GM19240 (cell line): ENCODE data around the gene RPS4Y1.

Experiments used
- DNase-seq: peaks from one replicate; pipeline ENCODE4 v3.0.0; 2011; ENCODE audit warnings: low spot score; ENCODE audit not compliant: insufficient read length

Gene RPS4Y1

DNA sequence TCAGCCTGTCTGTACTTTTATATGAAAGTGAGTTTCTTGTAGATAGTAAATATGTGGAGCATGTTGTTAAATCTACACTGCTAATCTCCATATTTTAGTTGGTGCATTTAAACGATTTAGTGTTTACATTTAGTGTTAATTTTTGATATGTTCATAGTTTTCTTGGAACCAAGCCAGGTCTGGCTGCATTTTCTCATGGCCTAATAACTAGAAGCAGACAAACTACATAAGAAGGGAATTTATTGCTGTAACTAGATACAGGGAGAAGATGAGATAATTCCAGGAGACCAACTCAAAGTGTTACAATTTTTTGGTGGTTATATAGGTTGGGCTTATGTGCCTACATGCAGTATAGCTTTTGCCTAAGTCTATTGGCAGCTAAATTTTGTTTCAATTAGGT lies 32.8 kb downstream of the RPS4Y1 start:
- no peak for DNase-seq

DNA sequence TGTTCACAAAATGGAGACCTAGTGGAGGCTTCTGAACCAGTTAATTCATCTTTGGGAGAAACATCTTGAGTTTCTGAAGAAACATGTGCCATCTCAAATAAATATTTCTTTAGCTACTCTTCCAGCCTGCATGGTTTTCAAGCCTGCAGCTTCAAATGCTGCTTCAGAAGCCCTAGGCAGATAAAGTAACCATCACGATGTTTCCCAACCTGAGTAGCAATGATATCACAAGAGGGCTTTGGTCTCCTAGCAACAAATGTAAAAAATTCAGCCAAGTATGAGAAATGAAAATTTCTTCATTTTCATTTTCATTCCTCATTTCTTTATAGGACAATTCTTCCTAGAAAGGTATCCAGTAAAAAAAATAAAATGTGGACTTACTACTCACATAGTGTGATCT lies 42.2 kb downstream of the RPS4Y1 start:
- DNase-seq, result no peak

DNA sequence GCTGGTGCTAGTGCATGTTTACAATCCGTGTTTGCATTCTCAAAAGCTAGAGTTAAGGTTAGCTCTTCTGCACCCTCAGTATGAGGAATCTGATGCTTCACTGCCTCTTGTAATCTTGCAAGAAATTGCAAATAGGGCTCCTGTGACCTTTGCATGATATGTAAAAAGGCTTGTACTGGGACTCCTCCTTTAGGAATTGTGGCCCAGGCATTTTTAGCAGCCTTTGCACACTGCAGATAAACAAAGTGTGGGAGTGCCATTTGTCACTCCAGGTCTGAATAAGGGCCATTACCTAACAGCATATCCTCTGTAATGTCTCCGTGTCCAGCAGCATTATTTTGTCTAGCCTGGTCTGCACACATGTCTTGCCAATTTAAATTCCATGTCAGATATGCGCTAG lies 44.5 kb downstream of the RPS4Y1 start:
- DNase-seq, result no peak

DNA sequence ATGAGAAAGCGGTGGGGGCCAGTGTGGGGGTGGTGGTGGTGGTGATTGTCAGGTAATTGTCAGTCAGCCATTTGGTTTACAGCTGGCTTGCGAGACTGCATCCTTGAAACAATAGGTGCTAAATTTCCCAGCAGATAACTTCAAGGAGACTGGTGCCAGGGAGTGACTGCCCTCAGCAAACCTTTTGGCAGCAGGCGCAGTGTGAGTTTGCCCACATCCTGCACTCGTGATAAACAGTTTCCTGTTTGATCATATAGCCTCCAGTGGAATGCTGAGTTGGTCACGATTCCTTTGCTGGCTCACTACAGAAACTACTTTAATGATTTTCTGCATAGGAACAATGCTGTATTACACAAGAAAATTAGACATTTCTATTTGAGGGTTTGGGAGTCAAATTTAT lies 46.0 kb downstream of the RPS4Y1 start:
- DNase-seq, result no peak

GRCh38 chrY:2887955-2888354 lies 46.6 kb downstream of the RPS4Y1 start:
- no peak for DNase-seq

- DNase-seq, result no peak
Measured at GRCh38 chrY:2893471-2893870, 52.1 kb downstream of the RPS4Y1 start.

DNA sequence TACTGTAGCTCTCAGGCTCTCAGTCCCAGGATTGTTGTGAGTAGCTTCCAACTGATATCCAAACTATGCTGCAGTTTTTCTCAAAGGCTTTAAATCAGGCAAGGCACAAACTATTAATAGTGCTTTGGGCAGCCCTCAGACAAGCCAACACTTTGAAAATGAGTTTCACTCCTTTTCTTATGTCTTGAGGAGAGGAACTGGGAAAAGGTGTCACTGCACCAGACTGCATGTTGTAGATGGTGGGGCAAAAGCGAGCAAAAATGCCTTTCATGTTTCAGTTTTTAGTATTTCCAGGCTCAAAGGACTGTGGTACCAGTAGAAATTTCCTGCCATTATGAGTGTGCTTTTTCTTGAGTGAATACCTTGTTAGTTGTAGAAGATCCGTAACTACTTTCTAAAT lies 54.6 kb downstream of the RPS4Y1 start:
- no peak for DNase-seq

DNA sequence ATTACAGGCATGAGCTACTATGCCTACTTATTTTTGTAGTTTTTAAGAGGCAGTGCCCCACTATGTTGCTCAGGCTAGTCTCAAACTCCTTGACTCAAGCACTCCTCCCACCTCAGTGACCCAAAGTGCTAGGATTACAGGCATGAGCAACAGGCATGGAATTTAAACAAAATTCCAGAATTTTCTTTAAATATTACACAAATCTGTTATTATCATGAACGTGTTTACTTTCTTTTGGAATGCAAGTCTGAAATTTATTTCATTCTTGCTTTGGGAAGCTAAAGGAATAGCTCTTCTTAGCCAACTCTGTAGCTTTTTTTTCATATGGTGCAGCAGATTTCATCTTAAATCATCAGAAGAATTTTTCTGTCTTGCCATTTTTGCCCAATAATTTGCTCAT lies 66.0 kb downstream of the RPS4Y1 start:
- no peak for DNase-seq

DNA sequence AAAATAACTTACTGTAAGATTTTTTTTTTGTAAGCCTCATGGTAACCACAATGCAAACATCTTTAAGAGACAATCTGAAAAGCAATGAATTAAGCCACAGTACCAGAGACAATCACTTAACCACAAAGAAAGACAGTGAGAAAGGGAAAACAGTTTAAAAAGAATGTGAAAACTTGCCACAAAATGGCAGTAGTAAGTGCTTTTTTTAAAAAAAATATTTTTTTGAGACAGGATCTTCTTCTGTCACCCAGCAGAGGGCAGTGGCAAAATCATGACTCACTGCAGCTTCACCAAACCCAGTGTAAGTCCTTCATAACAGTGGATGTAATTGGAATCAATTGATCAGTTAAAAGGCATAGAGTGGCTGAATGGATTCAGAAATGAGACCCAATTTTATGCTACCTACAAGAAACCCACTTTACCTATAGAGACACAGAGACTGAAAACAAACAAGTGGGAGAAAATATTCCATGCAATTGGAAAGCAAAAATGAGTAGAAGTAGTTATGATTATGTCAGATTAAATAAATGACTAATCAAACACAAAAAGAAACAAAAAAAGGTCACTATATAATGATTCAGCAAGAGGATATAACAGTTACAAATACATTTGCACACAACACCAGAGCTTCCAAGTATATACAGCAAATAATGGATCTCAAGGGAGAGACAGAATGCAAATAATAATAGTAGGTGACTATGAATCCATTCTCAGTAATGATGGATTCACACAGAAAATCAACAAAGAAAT lies 71.8 kb downstream of the RPS4Y1 start:
- DNase-seq, result no peak
